ENCODE data around the gene PRG3. TPM values are rescaled to one million over a fixed set of nuclear protein-coding genes. Genes with fewer than 3 reads are reported as not detected.

The PRG3 gene
- total RNA-seq, 1 donor from 2014 or later, result not detected

GRCh38 chr11:57422669-57423068, 41.7 kb upstream of the PRG3 start:
- peaks cover 1% of the 10 kb centered on the region for H3K4me1 Mint-ChIP-seq (ENCODE audit: low read depth, unreplicated experiment)
- TF ChIP-seq, protein P1, sequence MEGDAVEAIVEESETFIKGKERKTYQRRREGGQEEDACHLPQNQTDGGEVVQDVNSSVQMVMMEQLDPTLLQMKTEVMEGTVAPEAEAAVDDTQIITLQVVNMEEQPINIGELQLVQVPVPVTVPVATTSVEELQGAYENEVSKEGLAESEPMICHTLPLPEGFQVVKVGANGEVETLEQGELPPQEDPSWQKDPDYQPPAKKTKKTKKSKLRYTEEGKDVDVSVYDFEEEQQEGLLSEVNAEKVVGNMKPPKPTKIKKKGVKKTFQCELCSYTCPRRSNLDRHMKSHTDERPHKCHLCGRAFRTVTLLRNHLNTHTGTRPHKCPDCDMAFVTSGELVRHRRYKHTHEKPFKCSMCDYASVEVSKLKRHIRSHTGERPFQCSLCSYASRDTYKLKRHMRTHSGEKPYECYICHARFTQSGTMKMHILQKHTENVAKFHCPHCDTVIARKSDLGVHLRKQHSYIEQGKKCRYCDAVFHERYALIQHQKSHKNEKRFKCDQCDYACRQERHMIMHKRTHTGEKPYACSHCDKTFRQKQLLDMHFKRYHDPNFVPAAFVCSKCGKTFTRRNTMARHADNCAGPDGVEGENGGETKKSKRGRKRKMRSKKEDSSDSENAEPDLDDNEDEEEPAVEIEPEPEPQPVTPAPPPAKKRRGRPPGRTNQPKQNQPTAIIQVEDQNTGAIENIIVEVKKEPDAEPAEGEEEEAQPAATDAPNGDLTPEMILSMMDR (IDR thresholded peaks at IDR 0.05; ENCODE audit: partially characterized antibody, unreplicated experiment), result no peak
- no peak for DNase-seq
- no peak overlapping the region for H3K27ac Mint-ChIP-seq (ENCODE audit: unreplicated experiment)
- no peaks in the 10 kb centered on the region for H3K36me3 Mint-ChIP-seq (ENCODE audit: unreplicated experiment)
- H3K9me3 Mint-ChIP-seq (ENCODE audit: unreplicated experiment), result peaks cover 3% of the 10 kb centered on the region
- H3K4me3 Mint-ChIP-seq (ENCODE audit: unreplicated experiment), result no peak overlapping the region
- peaks cover 3% of the 10 kb centered on the region for H3K27me3 Mint-ChIP-seq (ENCODE audit: unreplicated experiment)

DNA sequence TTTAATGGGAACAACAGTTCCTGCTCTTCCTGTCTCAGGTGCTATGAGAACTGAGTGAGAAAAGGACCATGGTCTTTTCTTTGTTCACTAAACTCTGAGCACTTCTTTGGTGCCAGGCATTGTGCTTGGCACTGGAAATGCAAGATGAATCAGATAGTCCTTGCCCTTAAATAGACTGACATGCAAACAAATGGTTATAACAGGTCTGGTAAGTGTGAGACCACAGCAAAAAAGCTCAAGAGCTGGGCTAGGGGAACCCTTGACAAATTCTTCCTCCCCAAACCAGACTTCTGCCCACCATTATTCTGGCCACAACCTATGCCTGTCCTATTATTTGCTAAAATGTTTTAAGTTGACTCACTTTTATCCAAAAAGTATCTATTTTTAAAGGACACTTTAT, 40.9 kb upstream of the PRG3 start:
- Mint-ChIP-seq H3K9me3 (ENCODE audit: unreplicated experiment) (peaks cover 3% of the 10 kb centered on the region), H3K4me1 (ENCODE audit: low read depth, unreplicated experiment) (peaks cover 1% of the 10 kb centered on the region), H3K4me3 (ENCODE audit: unreplicated experiment) (no peak overlapping the region), H3K27me3 (ENCODE audit: unreplicated experiment) (peaks cover 2% of the 10 kb centered on the region), H3K36me3 (ENCODE audit: unreplicated experiment) (no peaks in the 10 kb centered on the region), H3K27ac (ENCODE audit: unreplicated experiment) (no peak overlapping the region)
- DNase-seq, result no peak
- TF ChIP-seq, protein P1 (IDR thresholded peaks at IDR 0.05; ENCODE audit: partially characterized antibody, unreplicated experiment), result no peak

DNA sequence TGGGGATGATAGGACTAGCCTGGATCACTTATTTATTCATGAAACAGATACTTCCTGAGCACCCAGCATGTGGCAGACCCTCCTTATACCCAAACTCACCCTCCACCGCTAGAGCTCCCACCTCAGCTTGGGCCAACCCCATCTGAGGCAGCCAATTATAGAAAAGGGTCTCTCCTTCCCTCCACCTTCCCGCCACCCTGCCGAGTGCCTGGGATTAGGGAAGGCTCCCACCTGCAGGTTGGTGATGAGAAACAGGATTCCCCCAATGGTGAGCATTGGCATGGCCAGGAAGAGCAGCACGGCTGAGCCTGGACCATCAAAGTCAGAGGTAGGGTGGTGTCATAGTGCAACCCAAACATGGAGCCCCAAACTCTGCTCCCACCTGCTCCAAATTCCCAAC, 40.1 kb upstream of the PRG3 start:
- TF ChIP-seq, protein P1 (IDR thresholded peaks at IDR 0.05; ENCODE audit: partially characterized antibody, unreplicated experiment), result no peak
- Mint-ChIP-seq H3K27ac (ENCODE audit: unreplicated experiment) (no peak overlapping the region), H3K36me3 (ENCODE audit: unreplicated experiment) (no peaks in the 10 kb centered on the region), H3K27me3 (ENCODE audit: unreplicated experiment) (peaks cover 2% of the 10 kb centered on the region), H3K4me3 (ENCODE audit: unreplicated experiment) (no peak overlapping the region), H3K4me1 (ENCODE audit: low read depth, unreplicated experiment) (no peaks in the 10 kb centered on the region), H3K9me3 (ENCODE audit: unreplicated experiment) (peaks cover 3% of the 10 kb centered on the region)
- no peak for DNase-seq

DNA sequence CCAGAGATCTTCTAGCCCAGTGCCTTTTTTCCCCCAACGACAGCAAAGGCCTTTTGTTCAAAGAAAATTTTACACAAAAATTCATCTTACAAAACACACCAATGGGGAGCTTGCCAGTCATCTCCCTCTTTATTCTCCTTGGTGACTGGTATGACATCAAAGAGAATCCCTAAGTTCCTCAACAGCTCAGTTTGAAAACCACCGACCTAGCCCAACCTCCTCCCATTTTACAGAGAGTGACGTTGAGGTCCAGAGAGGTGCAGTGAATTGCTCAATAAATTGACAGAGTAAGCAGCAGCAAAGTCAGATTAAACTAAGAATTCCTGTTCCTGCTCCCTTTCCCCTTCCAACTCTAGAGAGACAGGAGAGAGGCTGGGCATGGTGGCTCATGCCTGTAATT, 38.2 kb upstream of the PRG3 start:
- Mint-ChIP-seq H3K9me3 (ENCODE audit: unreplicated experiment) (peaks cover 3% of the 10 kb centered on the region), H3K27ac (ENCODE audit: unreplicated experiment) (no peak overlapping the region), H3K4me3 (ENCODE audit: unreplicated experiment) (no peak overlapping the region), H3K4me1 (ENCODE audit: low read depth, unreplicated experiment) (no peaks in the 10 kb centered on the region), H3K27me3 (ENCODE audit: unreplicated experiment) (peaks cover 3% of the 10 kb centered on the region), H3K36me3 (ENCODE audit: unreplicated experiment) (peaks cover 5% of the 10 kb centered on the region)
- TF ChIP-seq, protein P1 (IDR thresholded peaks at IDR 0.05; ENCODE audit: partially characterized antibody, unreplicated experiment), result no peak
- DNase-seq, result no peak

DNA sequence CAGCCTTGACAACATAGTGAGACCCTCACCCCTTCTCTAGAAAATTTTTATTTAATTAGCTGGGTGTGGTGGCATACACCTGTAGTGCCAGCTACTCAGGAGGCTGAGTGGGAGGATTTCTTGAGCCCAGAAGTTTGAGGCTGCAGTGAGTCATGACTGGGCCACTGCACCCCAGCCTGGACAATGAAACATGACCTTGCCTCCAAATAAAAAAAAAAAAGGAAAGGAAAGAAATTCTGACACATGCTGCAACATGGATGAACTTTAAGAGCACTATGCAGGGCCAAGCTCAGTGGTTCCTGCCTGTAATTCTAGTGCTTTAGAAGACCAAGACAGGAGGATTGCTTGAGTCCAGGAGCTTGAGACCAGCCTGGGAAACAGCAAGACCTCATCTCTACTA, 37.2 kb upstream of the PRG3 start:
- H3K9me3 Mint-ChIP-seq (ENCODE audit: unreplicated experiment), result no peaks in the 10 kb centered on the region
- DNase-seq, result no peak
- H3K27ac Mint-ChIP-seq (ENCODE audit: unreplicated experiment), result no peak overlapping the region
- peaks cover 3% of the 10 kb centered on the region for H3K27me3 Mint-ChIP-seq (ENCODE audit: unreplicated experiment)
- H3K4me1 Mint-ChIP-seq (ENCODE audit: low read depth, unreplicated experiment), result no peaks in the 10 kb centered on the region
- H3K4me3 Mint-ChIP-seq (ENCODE audit: unreplicated experiment), result no peak overlapping the region
- TF ChIP-seq, protein P1 (IDR thresholded peaks at IDR 0.05; ENCODE audit: partially characterized antibody, unreplicated experiment), result no peak
- peaks cover 10% of the 10 kb centered on the region for H3K36me3 Mint-ChIP-seq (ENCODE audit: unreplicated experiment)

Data from glutamatergic neuron (in vitro differentiated cells).